DND-41 (cell line): ENCODE data around the gene CELF5.

Experiments
- ATAC-seq: fragments of 200-7000 bp; cut with Tn5 transposase; 3 replicates; pipeline ENCODE4 v1.9.1; 2021; ENCODE audit warnings: low read depth; ENCODE audit not compliant: insufficient read depth
- DNase-seq: peaks from one replicate; pipeline ENCODE4 v3.0.0-alpha.2; 2020
- H2AFZ ChIP-seq: 2 replicates; pipeline ENCODE4 v1.6.0; 2012; ENCODE audit warnings: low read depth, low read length
- H3K27ac ChIP-seq: 2 replicates; pipeline ENCODE4 v1.5.1; 2012; ENCODE audit warnings: low read length, inconsistent platforms
- H3K27me3 ChIP-seq: fragments of 200-600 bp; sonication (generic); 2 replicates; pipeline ENCODE4 v1.6.0; 2012; ENCODE audit warnings: low read length, mild to moderate bottlenecking, inconsistent platforms; ENCODE audit not compliant: insufficient read depth, poor library complexity
- H3K36me3 ChIP-seq: 2 replicates; pipeline ENCODE4 v1.5.1; 2012; ENCODE audit warnings: low read length, inconsistent platforms; ENCODE audit not compliant: insufficient read depth
- H3K4me1 ChIP-seq: 2 replicates; pipeline ENCODE4 v1.5.1; 2012; ENCODE audit warnings: mild to moderate bottlenecking, low read length; ENCODE audit not compliant: insufficient read depth
- H3K4me2 ChIP-seq: 2 replicates; pipeline ENCODE4 v1.6.0; 2012; ENCODE audit warnings: mild to moderate bottlenecking, moderate library complexity, low read length, inconsistent platforms; ENCODE audit not compliant: insufficient read depth
- H3K4me3 ChIP-seq, 2 experiments: fragments of 200-600 bp in 1 of 2; shearing (Covaris generic) in 1 of 2; 2 replicates each; pipeline ENCODE4 v1.5.1; 2012 to 2016; ENCODE audit warnings: inconsistent platforms in 2 of 2, low read length in 2 of 2, mild to moderate bottlenecking in 2 of 2, low read depth in 1 of 2, moderate library complexity in 1 of 2
- H3K79me2 ChIP-seq: 2 replicates; pipeline ENCODE4 v1.6.0; 2012; ENCODE audit warnings: low read length, inconsistent platforms; ENCODE audit not compliant: insufficient read depth
- H3K9ac ChIP-seq: 2 replicates; pipeline ENCODE4 v1.6.0; 2012; ENCODE audit warnings: low read depth, mild to moderate bottlenecking, inconsistent platforms, low read length, moderate library complexity
- H3K9me3 ChIP-seq: 2 replicates; pipeline ENCODE4 v1.5.1; 2012; ENCODE audit warnings: low read length, moderate library complexity, mild to moderate bottlenecking, inconsistent platforms; ENCODE audit not compliant: insufficient read depth, severe bottlenecking
- H4K20me1 ChIP-seq: 2 replicates; pipeline ENCODE4 v1.6.0; 2012; ENCODE audit warnings: low read length; ENCODE audit not compliant: insufficient read depth
- CTCF ChIP-seq: IDR thresholded peaks from 2 replicates; pipeline ENCODE4 v1.5.1; 2012; ENCODE audit warnings: borderline replicate concordance, low read length, moderate library complexity, mild to moderate bottlenecking; ENCODE audit not compliant: poor library complexity, severe bottlenecking; ENCODE audit errors: extremely low read depth
- EZH2 ChIP-seq: IDR thresholded peaks from 3 replicates; pipeline ENCODE4 v1.6.1; 2012; ENCODE audit warnings: borderline replicate concordance, low read depth, mild to moderate bottlenecking, moderate library complexity, low read length, inconsistent platforms; ENCODE audit not compliant: severe bottlenecking

Gene CELF5

GRCh38 chr19:3245050-3245449, 20.6 kb downstream of the CELF5 start:
- no peaks in the 10 kb centered on the region; the same call in 1 of the 2 replicates for H3K4me1 ChIP-seq
- H3K36me3 ChIP-seq = no peaks in the 10 kb centered on the region
- ATAC-seq (no peak), DNase-seq (no peak)
- H3K9ac ChIP-seq = no peak overlapping the region
- no peak overlapping the region for H2AFZ ChIP-seq
- no peak overlapping the region for H3K4me3 ChIP-seq
- no peak overlapping the region for H3K27ac ChIP-seq
- no peaks in the 10 kb centered on the region for H3K79me2 ChIP-seq
- H4K20me1 ChIP-seq = peaks cover 16% of the 10 kb centered on the region
- H3K9me3 ChIP-seq = no peaks in the 10 kb centered on the region
- no peaks in the 10 kb centered on the region for H3K27me3 ChIP-seq
- TF ChIP-seq EZH2 (no peak), CTCF (no peak)
- H3K4me2 ChIP-seq = no peak overlapping the region

- H3K4me2 ChIP-seq = no peak overlapping the region
- TF ChIP-seq EZH2 (no peak), CTCF (no peak)
- H3K79me2 ChIP-seq = no peaks in the 10 kb centered on the region
These were observed 24.4 kb downstream of the CELF5 start for GRCh38 chr19:3248728-3249326.

GRCh38 chr19:3249408-3249807, 24.9 kb downstream of the CELF5 start:
- peaks cover 12% of the 10 kb centered on the region for H4K20me1 ChIP-seq
- H3K36me3 ChIP-seq = no peaks in the 10 kb centered on the region
- no peaks in the 10 kb centered on the region for H3K27me3 ChIP-seq
- no peak overlapping the region for H3K4me3 ChIP-seq
- H3K27ac ChIP-seq = no peak overlapping the region
- no peak overlapping the region for H2AFZ ChIP-seq
- no peak overlapping the region for H3K9ac ChIP-seq
- no peaks in the 10 kb centered on the region; the same call in 1 of the 2 replicates for H3K4me1 ChIP-seq
- peak; percentile 60; the same call in 2 of the 3 replicates for ATAC-seq
- H3K79me2 ChIP-seq = no peaks in the 10 kb centered on the region
- no peaks in the 10 kb centered on the region for H3K9me3 ChIP-seq
- no peak overlapping the region for H3K4me2 ChIP-seq
- DNase-seq = peak; percentile 45
- TF ChIP-seq CTCF (no peak), EZH2 (no peak)

More at GRCh38 chr19:3248728-3249326, 24.4 kb downstream of the CELF5 start:
- Histone ChIP-seq H3K4me3 (no peak overlapping the region), H3K36me3 (no peaks in the 10 kb centered on the region), H4K20me1 (peaks cover 16% of the 10 kb centered on the region), H3K27me3 (no peaks in the 10 kb centered on the region), H2AFZ (no peak overlapping the region), H3K9ac (no peak overlapping the region), H3K9me3 (no peaks in the 10 kb centered on the region), H3K27ac (no peak overlapping the region), H3K4me1 (no peaks in the 10 kb centered on the region; the same call in 1 of the 2 replicates)
- ATAC-seq (no peak), DNase-seq (no peak)

- H3K27me3 ChIP-seq = no peaks in the 10 kb centered on the region
- H3K9me3 ChIP-seq = no peaks in the 10 kb centered on the region
- no peak overlapping the region for H3K9ac ChIP-seq
- peak; percentile 78 for ATAC-seq
- H3K79me2 ChIP-seq = no peaks in the 10 kb centered on the region
- no peak overlapping the region for H2AFZ ChIP-seq
- DNase-seq = peak; percentile 57
- H3K4me3 ChIP-seq = no peak overlapping the region
- H3K4me2 ChIP-seq = no peak overlapping the region
- TF ChIP-seq CTCF = peak; percentile 80
- no peak for TF ChIP-seq EZH2
- H3K27ac ChIP-seq = no peak overlapping the region
- no peaks in the 10 kb centered on the region for H3K36me3 ChIP-seq
- H4K20me1 ChIP-seq = peaks cover 4% of the 10 kb centered on the region; the same call in 1 of the 2 replicates
- H3K4me1 ChIP-seq = no peaks in the 10 kb centered on the region
These were observed 26.2 kb downstream of the CELF5 start for GRCh38 chr19:3250675-3251074.
